HepG2 (cell line): ENCODE results near the gene AGPAT3. TPM values are rescaled to one million over a fixed set of nuclear protein-coding genes. Genes with fewer than 3 reads are reported as not detected.

ENCODE experiments used
- ATAC-seq: fragments of 200-7000 bp; cut with Tn5 transposase; 3 replicates; pipeline ENCODE4 v1.9.1; 2020; ENCODE audit warnings: mild to moderate bottlenecking, moderate library complexity
- BruUV-seq: library from RNA; stranded (reverse); fragments of 400-500 nt; replicated peaks from 2 replicates; lab custom pipeline; 2021; lab: Mats Ljungman, UMichigan
- CTCF ChIA-PET: fragments of 300-600 bp; formaldehyde crosslinking; extraction: SDS; loops from one replicate; lab custom pipeline; 2021; ENCODE audit warnings: low total read pairs, inconsistent platforms, low intra/inter-chr PET ratio; lab: Yijun Ruan, JAX
- POLR2A ChIA-PET: fragments of 350-600 bp; sonication (Branson Sonifier 250); formaldehyde crosslinking; loops from one replicate; lab custom pipeline; 2020; ENCODE audit warnings: antibody characterized with exemption, inconsistent platforms; lab: Yijun Ruan, JAX
- DNase-seq: peaks from one replicate; pipeline ENCODE4 v3.0.0-alpha.2; 2015; ENCODE audit warnings: low spot score
- FAIRE-seq: peaks from 3 replicates; lab custom pipeline; 2011; peaks lifted over from hg19 to GRCh38; lab: Jason Lieb, UNC
- H2AFZ ChIP-seq: one replicate; pipeline ENCODE4 v1.6.1; 2011; ENCODE audit warnings: low read length, inconsistent platforms
- H3K27ac ChIP-seq: fragments of 300-600 bp; 3 replicates; pipeline ENCODE4 v1.8.0; 2011; ENCODE audit warnings: mixed run types, mild to moderate bottlenecking, mixed read lengths, low read length, inconsistent platforms; ENCODE audit not compliant: insufficient read depth; ENCODE audit errors: extremely low read length
- H3K27me3 ChIP-seq, 2 experiments: fragments of 200-600 bp in 1 of 2; 2 replicates in 1 of 2; 3 replicates in 1 of 2; pipeline versions ENCODE4 v1.6.0 to v1.8.0; 2011; ENCODE audit warnings: low read length in 2 of 2, mild to moderate bottlenecking in 2 of 2, moderate library complexity in 2 of 2, inconsistent platforms in 1 of 2; ENCODE audit not compliant: insufficient read depth in 2 of 2, control insufficient read depth in 1 of 2
- H3K36me3 ChIP-seq, 2 experiments: fragments of 200-600 bp in 1 of 2; replicated peaks in 1 of 2; 2 replicates in 1 of 2; 3 replicates in 1 of 2; pipeline versions ENCODE4 v1.5.1 to v1.8.0; 2011; ENCODE audit warnings: low read length in 2 of 2, inconsistent platforms in 1 of 2; ENCODE audit not compliant: insufficient read depth in 2 of 2, control insufficient read depth in 1 of 2
- H3K4me1 ChIP-seq: 2 replicates; pipeline ENCODE4 v1.5.1; 2012; ENCODE audit warnings: low read length, inconsistent platforms; ENCODE audit not compliant: insufficient read depth
- H3K4me2 ChIP-seq: 2 replicates; pipeline ENCODE4 v1.6.0; 2011; ENCODE audit warnings: low read depth, low read length, inconsistent platforms
- H3K4me3 ChIP-seq, 3 experiments: fragments of 200-600 bp in 1 of 3; sonication (generic), shearing (Covaris generic) in 1 of 3; replicated peaks in 1 of 3; 2 replicates each; pipeline ENCODE4 v1.5.1; 2011 to 2016; ENCODE audit warnings: low read length in 3 of 3, inconsistent platforms in 2 of 3, low read depth in 2 of 3, mild to moderate bottlenecking in 2 of 3, control low read depth in 1 of 3, mixed read lengths in 1 of 3; ENCODE audit not compliant: insufficient read depth in 1 of 3
- H3K79me2 ChIP-seq: one replicate; pipeline ENCODE4 v1.6.1; 2011; ENCODE audit warnings: low read length, inconsistent platforms; ENCODE audit not compliant: insufficient read depth
- H3K9ac ChIP-seq: 2 replicates; pipeline ENCODE4 v1.6.0; 2011; ENCODE audit warnings: mild to moderate bottlenecking, low read depth, low read length, inconsistent platforms; ENCODE audit not compliant: insufficient read depth
- H3K9me3 ChIP-seq: 2 replicates; pipeline ENCODE4 v1.5.1; 2012; ENCODE audit warnings: mild to moderate bottlenecking, low read length
- H4K20me1 ChIP-seq: 2 replicates; pipeline ENCODE4 v1.6.0; 2011; ENCODE audit warnings: inconsistent platforms, mild to moderate bottlenecking, low read length, moderate library complexity; ENCODE audit not compliant: insufficient read depth
- CREB1 ChIP-seq, 2 experiments: fragments of 450-650 bp in 1 of 2; IDR thresholded peaks; 2 replicates each; pipeline ENCODE4 v1.6.1; 2016 to 2017; ENCODE audit warnings: control low read depth in 1 of 2, mild to moderate bottlenecking in 1 of 2, missing compliant biosample characterization in 1 of 2, missing genetic modification characterization in 1 of 2
- FOSL2 ChIP-seq: sonication (generic); formaldehyde crosslinking; IDR thresholded peaks from 2 replicates; pipeline ENCODE4 v1.4.0; 2020; ENCODE audit warnings: missing genetic modification reagents
- SYNCRIP ChIP-seq: fragments of 200-400 bp; formaldehyde crosslinking; IDR thresholded peaks from 2 replicates; pipeline ENCODE4 v1.6.1; 2018; ENCODE audit warnings: mild to moderate bottlenecking, low read depth, low read length; ENCODE audit not compliant: insufficient read depth
- ZFYVE20 ChIP-seq: sonication (generic); formaldehyde crosslinking; IDR thresholded peaks from 2 replicates; pipeline ENCODE4 v1.8.0; 2023; ENCODE audit warnings: low read depth, mild to moderate bottlenecking, moderate library complexity, missing genetic modification reagents, borderline replicate concordance
- ZMAT3 ChIP-seq: sonication (generic); formaldehyde crosslinking; conservative IDR thresholded peaks from 2 replicates; pipeline ENCODE4 v1.7.0; 2021; ENCODE audit warnings: missing genetic modification reagents
- ZNF232 ChIP-seq: sonication (generic); formaldehyde crosslinking; IDR thresholded peaks from 2 replicates; pipeline ENCODE4 v1.4.0; 2020; ENCODE audit warnings: missing genetic modification reagents, borderline replicate concordance
- WGBS: methylation state at CpG from one replicate; pipeline ENCODE4 v1.1.6; 2017; ENCODE audit warnings: low lambda C conversion rate; 5-methylcytosine and 5-hydroxymethylcytosine counted together
- in situ Hi-C: cut with HindIII; loops from 2 replicates; pipeline ENCODE4 v1.10.0; 2017; ENCODE audit warnings: low pct_unique_long_range_greater_than_20kb; ENCODE audit not compliant: extremely low pct_ligation_motif_present
- intact Hi-C: fragments of 100-400 bp; cut with micrococcal nuclease; formaldehyde crosslinking; loops from one replicate; pipeline ENCODE4 v1.10.0; 2022; ENCODE audit not compliant: unreplicated experiment
- polyA plus RNA-seq, 8 experiments: library from polyadenylated mRNA; depleted of rRNA in 3 of 8; stranded (reverse) in 7 of 8; unstranded in 1 of 8; fragments of >200 nt; fragmentation: Illumina TruSeq in 4 of 8; extraction: Trizol in 4 of 8; gene quantifications; 2 replicates each; pipeline versions ENCODE4 v1.2.1 to v1.2.3, GENCODE V29; 2011 to 2016; ENCODE audit warnings: low read depth in 4 of 8, missing spikeins in 1 of 8, mixed read lengths in 1 of 8; ENCODE audit not compliant: insufficient read depth in 1 of 8
- total RNA-seq, 5 experiments: library from RNA; depleted of rRNA; stranded (reverse); fragments of >200 nt; fragmentation: Illumina TruSeq; extraction: Trizol; gene quantifications; 2 replicates each; pipeline ENCODE4 v1.2.3, GENCODE V29; 2016; ENCODE audit warnings: low read depth in 1 of 5
- TF ChIP-seq, protein P1 (sequence below): sonication (generic); formaldehyde crosslinking; IDR thresholded peaks from 2 replicates; pipeline ENCODE4 v1.5.0; 2020; ENCODE audit warnings: mild to moderate bottlenecking, missing genetic modification reagents

AGPAT3 gene
- total and polyA plus RNA-seq, 2 of the 13 experiments (the other 11 are each of a cell fraction or from before 2014, with no cell fraction given): 32.2 to 54.4 TPM

DNA sequence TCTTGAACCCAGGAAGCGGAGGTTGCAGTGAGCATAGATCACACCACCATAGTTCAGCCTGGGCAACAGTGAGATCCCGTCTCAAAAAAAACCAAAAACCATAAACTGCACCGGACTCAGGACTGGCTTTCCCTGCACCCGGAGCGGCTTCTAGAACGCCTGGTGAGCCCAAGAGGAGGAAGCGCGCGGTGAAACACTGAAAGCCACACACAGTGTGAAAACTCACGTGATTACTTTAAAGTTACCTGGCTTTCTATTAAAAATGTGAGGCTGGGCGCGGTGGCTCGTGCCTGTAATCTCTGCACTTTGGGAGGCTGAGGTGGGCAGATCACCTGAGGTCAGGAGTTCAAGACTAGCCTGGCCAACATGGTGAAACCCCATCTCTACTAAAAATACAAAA, 140.0 kb downstream of the AGPAT3 start (continued):
- TF ChIP-seq ZFYVE20 (CRISPR knock-in tag): no peak
- no peak for TF ChIP-seq SYNCRIP
- TF ChIP-seq, all 625 proteins: peak for 0

- intact Hi-C loops (no loop called here), in situ Hi-C loops (no loop called here)
- Histone ChIP-seq H3K9ac (no peak overlapping the region), H3K4me3 (no peak overlapping the region), H3K4me1 (peaks cover 28% of the 10 kb centered on the region), H3K4me2 (peak overlapping the region; percentile 15; the same call in 1 of the 2 replicates), H3K27me3 (peaks cover 0 to 4% of the 10 kb centered on the region in 2 experiments; a peak in 3 of 5 replicates), H3K79me2 (no peaks in the 10 kb centered on the region), H3K36me3 (no peaks in the 10 kb centered on the region), H4K20me1 (no peaks in the 10 kb centered on the region), H3K9me3 (no peaks in the 10 kb centered on the region)
- no peak for DNase-seq
- no peak for FAIRE-seq
- 33% methylated on average over 9 of the region's 9 CpGs for WGBS
- CTCF ChIA-PET: no interaction called here
- ATAC-seq: no peak
- TF ChIP-seq CREB1 (IDR thresholded peaks at IDR 0.05): peak; percentile 39; the same call in 1 of the 2 replicates
- no peak for TF ChIP-seq CREB1 (CRISPR knock-in tag; IDR thresholded peaks at IDR 0.05)
- TF ChIP-seq ZMAT3: no peak
- TF ChIP-seq, all 625 proteins: peak for 1
- no TSS peak for BruUV-seq
- no peak overlapping the region for H3K27ac ChIP-seq
- POLR2A ChIA-PET: no interaction called here
- H2AFZ ChIP-seq: no peak overlapping the region
Measured at GRCh38 chr21:44005593-44005992, 140.6 kb downstream of the AGPAT3 start.

DNA sequence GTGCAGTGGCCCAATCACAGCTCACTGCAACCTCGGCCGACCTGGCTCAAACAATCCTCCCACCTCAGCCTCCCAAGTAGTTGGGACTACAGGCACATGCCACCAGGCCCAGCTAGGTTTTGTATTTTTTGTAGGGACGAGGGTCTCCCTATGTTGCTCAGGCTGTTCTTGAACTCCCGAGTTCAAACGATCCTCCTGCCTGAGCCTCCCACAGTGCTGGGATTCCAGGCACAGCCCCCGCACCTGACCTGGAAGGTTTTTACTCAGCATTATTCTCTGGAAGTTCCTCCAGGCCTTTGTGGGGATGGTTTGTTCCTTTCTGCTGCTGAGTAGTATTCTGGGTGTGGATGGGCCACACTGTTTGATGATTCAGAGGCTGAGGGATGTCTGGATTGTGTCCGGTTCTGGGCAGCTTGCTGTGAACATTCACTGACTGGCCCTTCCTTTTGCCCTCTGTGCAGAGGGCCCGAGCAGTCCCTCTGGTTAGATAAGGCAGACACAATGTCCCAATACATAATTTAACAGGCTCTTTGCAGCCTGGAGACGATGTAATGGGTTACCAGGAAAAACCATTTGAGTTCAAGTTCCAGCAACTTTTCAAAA, 141.1 kb downstream of the AGPAT3 start:
- Histone ChIP-seq H3K27me3 (peaks cover 0 to 4% of the 10 kb centered on the region in 2 experiments; a peak in 2 of 5 replicates), H3K4me3 (no peak overlapping the region), H4K20me1 (no peaks in the 10 kb centered on the region)
- no peak for DNase-seq
- in situ Hi-C loops: no loop called here
- WGBS: 4% methylated on average over 9 of the region's 9 CpGs
- TF ChIP-seq, protein P1, sequence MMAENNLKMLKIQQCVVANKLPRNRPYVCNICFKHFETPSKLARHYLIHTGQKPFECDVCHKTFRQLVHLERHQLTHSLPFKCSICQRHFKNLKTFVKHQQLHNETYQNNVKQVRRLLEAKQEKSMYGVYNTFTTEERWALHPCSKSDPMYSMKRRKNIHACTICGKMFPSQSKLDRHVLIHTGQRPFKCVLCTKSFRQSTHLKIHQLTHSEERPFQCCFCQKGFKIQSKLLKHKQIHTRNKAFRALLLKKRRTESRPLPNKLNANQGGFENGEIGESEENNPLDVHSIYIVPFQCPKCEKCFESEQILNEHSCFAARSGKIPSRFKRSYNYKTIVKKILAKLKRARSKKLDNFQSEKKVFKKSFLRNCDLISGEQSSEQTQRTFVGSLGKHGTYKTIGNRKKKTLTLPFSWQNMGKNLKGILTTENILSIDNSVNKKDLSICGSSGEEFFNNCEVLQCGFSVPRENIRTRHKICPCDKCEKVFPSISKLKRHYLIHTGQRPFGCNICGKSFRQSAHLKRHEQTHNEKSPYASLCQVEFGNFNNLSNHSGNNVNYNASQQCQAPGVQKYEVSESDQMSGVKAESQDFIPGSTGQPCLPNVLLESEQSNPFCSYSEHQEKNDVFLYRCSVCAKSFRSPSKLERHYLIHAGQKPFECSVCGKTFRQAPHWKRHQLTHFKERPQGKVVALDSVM (CRISPR knock-in tag): peak; percentile 90
- TF ChIP-seq ZNF232 (no peak), FOSL2 (CRISPR knock-in tag) (0 out of 2 replicates have a peak, but pooled peaks have one; percentile 17)
- TF ChIP-seq, all 625 proteins: peak for 2
- H3K4me2 ChIP-seq: peak overlapping the region; percentile 15; the same call in 1 of the 2 replicates
- H3K4me1 ChIP-seq: peaks cover 34% of the 10 kb centered on the region
- no peak overlapping the region for H3K27ac ChIP-seq
- ChIA-PET POLR2A (no interaction called here), CTCF (no interaction called here)
- BruUV-seq: no TSS peak
- intact Hi-C loops: no loop called here
- H3K36me3 ChIP-seq: no peaks in the 10 kb centered on the region
- ATAC-seq (peak; percentile 38; the same call in 2 of the 3 replicates), FAIRE-seq (no peak)
- H3K9ac ChIP-seq: no peak overlapping the region
- H3K9me3 ChIP-seq: no peaks in the 10 kb centered on the region
- H2AFZ ChIP-seq: no peak overlapping the region
- peaks cover 3% of the 10 kb centered on the region for H3K79me2 ChIP-seq
